Amygdala (tissue), 56 donors: ENCODE results near the gene ZNF808.
"Not testable (repeated sequence)": the region's sequence is repeated elsewhere in the genome, so short reads cannot be mapped to it uniquely, and the experiment has no call there.

Experiments
- DNase-seq, 56 donors: peaks; one replicate each; lab custom pipeline; 2025; lab: John Stamatoyannopoulos, UW

Gene ZNF808

DNA sequence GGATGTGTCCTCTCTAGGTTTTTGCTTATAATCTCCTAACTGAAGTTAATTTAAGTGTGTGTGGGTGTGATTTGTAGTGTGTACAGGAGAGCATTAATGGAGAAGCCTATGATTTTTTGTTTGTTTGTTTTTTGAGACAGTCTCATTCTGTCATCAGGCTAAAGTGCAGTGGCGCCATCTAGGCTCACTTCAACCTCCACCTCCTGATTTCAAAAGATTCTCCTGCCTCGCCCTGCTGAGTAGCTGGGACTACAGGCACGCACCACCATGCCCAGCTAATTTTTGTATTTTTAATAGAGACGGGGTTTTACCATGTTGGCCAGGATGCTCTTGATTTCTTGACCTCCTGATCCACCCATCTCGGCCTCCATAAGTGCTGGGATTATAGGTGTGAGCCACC, 63.3 kb downstream of the ZNF808 start:
- DNase-seq: no peak

DNA sequence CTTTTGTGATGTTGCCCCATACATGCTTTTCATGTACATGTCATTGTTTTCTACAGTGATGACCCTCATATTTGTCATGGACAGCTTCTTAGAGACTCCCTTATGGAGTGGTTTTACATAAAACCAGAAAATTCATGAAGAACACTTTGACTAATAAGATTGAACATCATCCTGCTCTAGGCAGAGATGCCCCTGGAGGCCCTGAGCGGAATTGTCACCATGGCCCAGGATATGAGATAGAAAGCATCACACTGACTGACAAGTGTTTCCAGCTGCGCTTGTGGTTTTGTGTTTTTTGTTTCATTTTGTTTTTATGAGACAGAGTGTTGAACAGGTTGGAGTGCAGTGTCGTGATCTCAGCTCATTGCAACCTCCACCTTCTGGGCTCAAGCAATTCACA, 64.8 kb downstream of the ZNF808 start:
- no peak for DNase-seq

DNA sequence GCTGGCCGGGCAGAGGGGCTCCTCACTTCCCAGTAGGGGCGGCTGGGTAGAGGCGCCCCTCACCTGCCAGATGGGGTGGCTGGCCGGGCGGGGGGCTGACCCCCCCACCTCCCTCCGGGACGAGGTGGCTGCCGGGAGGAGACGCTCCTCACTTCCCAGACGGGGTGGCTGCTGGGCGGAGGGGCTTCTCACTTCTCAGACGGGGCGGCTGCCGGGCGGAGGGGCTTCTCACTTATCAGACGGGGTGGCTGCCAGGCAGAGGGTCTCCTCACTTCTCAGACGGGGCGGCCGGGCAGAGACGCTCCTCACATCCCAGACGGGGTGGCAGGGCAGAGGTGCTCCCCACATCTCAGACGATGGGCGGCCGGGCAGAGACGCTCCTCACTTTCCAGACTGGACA, 66.0 kb downstream of the ZNF808 start:
- DNase-seq: not testable (repeated sequence)

DNA sequence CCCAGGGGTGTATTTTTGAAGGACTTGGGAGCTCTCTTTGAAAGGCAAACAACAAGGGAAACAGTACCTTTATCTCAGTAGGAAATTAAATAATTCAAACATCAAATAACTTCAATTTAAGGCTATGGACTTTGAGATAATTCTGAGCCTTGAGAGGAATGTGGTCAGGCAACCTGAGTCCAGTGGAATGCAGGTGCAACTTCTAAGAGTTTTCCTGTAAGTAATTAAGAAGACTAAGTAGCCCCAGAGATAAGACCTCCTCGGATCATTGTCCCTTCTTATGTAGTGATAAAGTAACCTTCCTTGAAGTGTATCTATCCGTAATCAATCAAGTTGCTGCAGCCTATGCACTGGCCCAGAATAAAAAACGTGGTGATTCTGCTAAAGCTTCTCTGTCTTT, 71.8 kb downstream of the ZNF808 start:
- no peak for DNase-seq

DNA sequence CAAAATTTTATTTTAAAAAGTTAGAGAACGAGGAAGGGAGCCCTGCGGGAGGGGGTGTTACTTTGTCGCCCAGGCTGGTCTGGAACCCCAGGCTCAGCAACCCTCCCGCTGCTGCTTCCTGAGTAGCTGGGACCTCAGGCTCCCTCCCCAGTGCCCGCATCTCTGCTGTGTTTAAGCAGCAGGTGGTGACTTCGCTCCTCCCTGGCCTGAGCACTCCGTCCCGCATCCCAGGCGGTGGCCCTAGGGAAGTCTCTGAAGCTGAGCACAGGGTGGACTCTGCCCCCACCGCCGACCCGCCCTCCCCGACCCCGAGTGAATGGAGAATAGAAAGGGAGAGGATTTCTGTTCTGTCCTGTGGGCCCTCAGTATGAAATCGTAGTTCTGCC, 73.2 kb downstream of the ZNF808 start:
- DNase-seq: peak in 6 of 56 donors; percentile 2 to 34 (median 22)

DNA sequence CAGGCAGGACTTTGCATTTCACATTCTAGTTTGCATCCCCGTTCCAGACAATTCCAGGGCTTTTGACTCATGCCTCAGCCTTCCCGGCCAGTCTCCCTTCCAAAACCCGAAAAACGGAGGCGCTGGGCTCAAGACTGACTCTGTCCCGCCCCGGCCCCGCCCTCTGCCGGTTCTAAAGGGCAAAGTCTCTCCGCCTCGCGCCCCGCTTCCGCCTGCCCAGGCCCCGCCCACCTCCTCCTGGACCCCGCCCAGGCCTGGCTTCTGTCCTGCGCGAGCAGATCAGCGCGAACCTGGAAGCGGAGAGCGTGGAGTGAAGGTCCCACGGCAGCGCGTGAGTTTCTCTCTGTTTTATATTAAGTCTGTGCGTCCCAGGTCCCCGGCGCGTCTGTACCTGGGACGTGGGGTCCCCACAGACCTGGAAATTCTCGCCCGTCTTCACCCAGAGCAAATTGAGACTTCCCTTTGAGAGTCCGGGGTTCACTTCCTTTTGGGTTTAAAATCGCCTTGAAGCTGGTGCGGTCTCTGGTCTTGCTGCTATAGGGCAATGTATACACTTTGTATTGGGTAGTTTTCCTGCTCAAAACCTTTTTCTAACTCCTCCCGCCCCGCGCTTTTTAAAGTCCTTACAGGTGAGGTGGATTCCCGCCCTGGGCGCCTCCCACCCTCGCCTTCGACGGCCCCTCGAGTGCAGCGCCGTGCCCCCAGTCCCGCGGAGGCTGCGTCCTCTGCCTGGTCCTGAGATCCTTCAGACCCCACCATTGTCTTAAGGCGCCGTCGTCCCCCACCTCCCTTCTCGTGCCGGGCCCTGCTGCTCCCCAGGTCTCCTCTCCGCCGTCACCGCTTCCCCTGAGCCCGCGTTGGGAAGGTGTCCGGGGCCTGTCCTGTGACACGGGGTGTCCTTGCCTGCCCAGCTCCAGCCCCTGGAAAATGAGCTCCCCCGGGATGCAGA, 73.8 kb downstream of the ZNF808 start:
- DNase-seq: peak in 55 of 56 donors; percentile 5 to 87 (median 63)

DNA sequence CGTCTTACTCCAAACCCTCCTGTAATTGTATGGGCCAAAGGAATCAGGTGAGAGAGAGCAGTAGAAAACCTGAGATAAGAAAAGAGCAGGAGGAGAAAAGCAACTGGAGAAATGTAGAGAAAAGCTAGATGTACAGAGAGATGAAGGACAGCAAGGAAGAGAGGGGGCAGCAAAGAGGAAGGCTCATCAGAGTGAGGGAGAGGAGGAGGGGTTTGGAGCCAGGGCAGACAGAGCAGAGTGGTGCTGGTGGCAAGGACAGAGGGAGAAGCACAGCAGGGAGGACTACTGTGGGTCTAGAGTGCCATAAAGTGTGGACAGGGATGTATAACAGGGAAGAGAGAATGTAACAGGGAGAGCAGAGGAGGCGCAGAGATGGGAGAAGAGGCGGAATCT, 74.5 kb downstream of the ZNF808 start:
- peak in 6 of 56 donors; percentile 0 to 11 (median 2) for DNase-seq

DNA sequence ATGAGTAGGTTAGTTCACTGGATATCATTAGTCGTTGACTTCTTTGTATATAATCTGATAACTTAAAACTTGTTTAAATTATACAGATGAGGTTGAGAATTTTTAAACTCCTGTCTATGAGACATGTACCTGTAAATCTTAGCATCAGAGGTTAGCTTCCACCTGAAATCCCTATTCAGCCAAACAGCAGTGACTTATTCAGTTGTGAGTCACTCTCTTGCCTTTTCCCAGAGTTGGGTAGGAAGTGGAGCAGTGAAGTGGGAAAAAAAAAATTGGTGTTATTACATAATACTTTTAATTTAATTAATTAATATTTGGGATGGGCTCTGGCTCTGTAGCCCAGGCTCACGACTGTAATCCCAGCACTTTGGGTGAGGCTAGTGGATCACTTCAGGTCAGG, 75.5 kb downstream of the ZNF808 start:
- no peak for DNase-seq

DNA sequence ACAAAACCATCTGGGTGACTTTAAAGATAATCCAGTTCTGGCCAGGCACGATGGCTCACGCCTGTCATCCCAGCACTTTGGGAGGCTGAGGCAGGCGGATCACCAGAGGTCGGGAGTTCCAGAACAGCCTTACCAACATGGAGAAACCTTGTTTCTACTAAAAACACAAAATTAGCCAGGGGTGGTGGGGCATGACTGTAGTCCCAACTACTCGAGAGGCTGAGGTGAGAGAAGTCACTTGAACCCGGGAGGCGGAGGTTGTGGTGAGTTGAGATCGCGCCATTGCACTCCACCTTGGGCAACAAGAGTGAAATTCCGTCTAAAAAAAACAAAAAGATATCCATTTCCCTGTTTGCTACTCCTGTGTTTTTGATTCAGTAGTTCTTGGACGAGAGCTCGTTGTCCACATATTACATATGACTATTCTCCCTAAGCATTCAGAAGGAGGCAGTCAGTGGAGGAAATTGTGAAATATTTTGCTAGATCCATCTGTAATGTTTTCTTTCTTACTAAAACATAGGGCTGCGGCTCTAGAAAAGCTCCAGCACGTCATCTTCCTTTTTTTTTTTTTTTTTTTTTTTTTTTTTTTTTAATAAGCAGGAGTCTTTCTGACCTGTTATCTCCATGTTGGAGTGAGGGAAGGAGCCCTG, 76.2 kb downstream of the ZNF808 start:
- DNase-seq: no peak
